ENCODE data around the gene ADAM12. TPM values are rescaled to one million over a fixed set of nuclear protein-coding genes. Genes with fewer than 3 reads are reported as not detected.

Gene ADAM12
- total and polyA plus RNA-seq, 2 of the 13 experiments (the other 11 are each of a cell fraction or from before 2014, with no cell fraction given), result not detected

DNA sequence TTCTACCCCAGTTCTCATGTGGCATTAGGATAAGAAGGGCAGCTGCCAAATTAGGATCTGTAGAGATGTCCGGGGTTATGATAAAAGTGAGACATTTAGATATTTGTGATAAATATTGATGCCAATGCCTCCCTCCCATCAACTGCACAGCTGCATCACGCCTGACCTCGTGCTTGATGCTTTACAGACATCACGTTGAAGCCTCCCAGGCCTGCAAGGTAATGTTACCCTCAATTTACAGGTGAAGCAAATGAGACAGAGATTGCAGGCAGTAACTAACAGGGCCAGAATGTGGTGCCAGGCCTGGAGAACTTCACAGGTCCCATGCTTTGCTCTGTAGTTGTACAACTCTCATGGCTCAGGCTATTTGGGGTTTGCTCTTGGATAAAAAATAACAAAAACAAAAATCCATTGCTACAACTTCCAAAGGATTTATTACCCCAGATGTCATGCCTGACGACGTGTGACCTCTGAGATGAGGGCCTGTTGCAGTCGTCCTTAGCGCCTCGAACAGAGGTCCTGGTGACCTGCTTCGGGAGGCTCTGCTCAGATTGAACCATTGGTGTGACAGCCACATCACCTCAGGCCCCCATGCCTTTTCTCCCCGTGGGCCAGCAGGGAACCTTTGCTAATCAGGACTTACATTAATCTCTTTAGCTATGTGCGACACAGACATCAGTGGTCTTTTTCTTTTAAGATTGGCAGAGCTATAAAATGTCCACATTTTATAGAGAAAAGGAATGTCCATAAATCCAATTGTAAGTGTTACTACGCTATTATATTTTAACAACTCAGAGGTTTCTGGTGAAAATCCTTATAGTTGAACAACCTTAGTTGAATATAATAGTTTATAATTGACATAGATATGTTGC lies 169.3 kb downstream of the ADAM12 start:
- Histone ChIP-seq H3K4me2 (ENCODE audit: low read depth, low read length) (no peak overlapping the region), H3K9me3 (ENCODE audit: low read length) (no peaks in the 10 kb centered on the region), H3K4me1 (ENCODE audit: insufficient read depth, low read length) (no peaks in the 10 kb centered on the region), H3K36me3 (replicated peaks in 1 of 2; ENCODE audit: control insufficient read depth in 1 of 2, insufficient read depth in 2 of 2, low read length in 2 of 2) (no peaks in the 10 kb centered on the region), H3K27ac (ENCODE audit: extremely low read length, insufficient read depth, low read length) (no peak overlapping the region), H3K27me3 (ENCODE audit: control insufficient read depth in 1 of 2, insufficient read depth in 2 of 2, low read length in 2 of 2) (peaks cover 3 to 14% of the 10 kb centered on the region in 2 experiments; a peak in 3 of 5 replicates), H4K20me1 (ENCODE audit: insufficient read depth, low read length) (no peaks in the 10 kb centered on the region), H3K79me2 (ENCODE audit: insufficient read depth, low read length) (no peaks in the 10 kb centered on the region), H2AFZ (ENCODE audit: low read length) (no peak overlapping the region), H3K9ac (ENCODE audit: insufficient read depth, low read depth, low read length) (no peak overlapping the region), H3K4me3 (replicated peaks in 1 of 3; ENCODE audit: insufficient read depth in 1 of 3, low read depth in 2 of 3, low read length in 3 of 3) (no peak overlapping the region)
- no TSS peak for BruUV-seq (replicated peaks)
- no peak for FAIRE-seq
- in situ Hi-C loops (cut with HindIII; ENCODE audit: extremely low pct_ligation_motif_present, low pct_unique_long_range_greater_than_20kb) (no loop called here), intact Hi-C loops (cut with micrococcal nuclease; ENCODE audit: unreplicated experiment) (no loop called here)
- CTCF ChIA-PET (ENCODE audit: low intra/inter-chr PET ratio, low total read pairs), result no interaction called here
- WGBS (ENCODE audit: low lambda C conversion rate), result 0% methylated on average over 9 of the region's 13 CpGs
- POLR2A ChIA-PET, result no interaction called here
- no peak for ATAC-seq
- TF ChIP-seq, protein P1, sequence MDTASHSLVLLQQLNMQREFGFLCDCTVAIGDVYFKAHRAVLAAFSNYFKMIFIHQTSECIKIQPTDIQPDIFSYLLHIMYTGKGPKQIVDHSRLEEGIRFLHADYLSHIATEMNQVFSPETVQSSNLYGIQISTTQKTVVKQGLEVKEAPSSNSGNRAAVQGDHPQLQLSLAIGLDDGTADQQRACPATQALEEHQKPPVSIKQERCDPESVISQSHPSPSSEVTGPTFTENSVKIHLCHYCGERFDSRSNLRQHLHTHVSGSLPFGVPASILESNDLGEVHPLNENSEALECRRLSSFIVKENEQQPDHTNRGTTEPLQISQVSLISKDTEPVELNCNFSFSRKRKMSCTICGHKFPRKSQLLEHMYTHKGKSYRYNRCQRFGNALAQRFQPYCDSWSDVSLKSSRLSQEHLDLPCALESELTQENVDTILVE (CRISPR knock-in tag; IDR thresholded peaks at IDR 0.05), result no peak
- TF ChIP-seq RELA (CRISPR knock-in tag; IDR thresholded peaks at IDR 0.05) (no peak), ZNF264 (CRISPR knock-in tag; IDR thresholded peaks at IDR 0.05) (no peak), MEF2D (CRISPR knock-in tag; IDR thresholded peaks at IDR 0.05) (no peak), ZNF674 (CRISPR knock-in tag; IDR thresholded peaks at IDR 0.05; ENCODE audit: low read depth) (no peak), ZC3H4 (CRISPR knock-in tag; IDR thresholded peaks at IDR 0.05; ENCODE audit: borderline replicate concordance) (no peak), ZNF101 (CRISPR knock-in tag; IDR thresholded peaks at IDR 0.05; ENCODE audit: borderline replicate concordance, low read depth) (no peak)
- TF ChIP-seq, protein P2, sequence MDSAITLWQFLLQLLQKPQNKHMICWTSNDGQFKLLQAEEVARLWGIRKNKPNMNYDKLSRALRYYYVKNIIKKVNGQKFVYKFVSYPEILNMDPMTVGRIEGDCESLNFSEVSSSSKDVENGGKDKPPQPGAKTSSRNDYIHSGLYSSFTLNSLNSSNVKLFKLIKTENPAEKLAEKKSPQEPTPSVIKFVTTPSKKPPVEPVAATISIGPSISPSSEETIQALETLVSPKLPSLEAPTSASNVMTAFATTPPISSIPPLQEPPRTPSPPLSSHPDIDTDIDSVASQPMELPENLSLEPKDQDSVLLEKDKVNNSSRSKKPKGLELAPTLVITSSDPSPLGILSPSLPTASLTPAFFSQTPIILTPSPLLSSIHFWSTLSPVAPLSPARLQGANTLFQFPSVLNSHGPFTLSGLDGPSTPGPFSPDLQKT (CRISPR knock-in tag; IDR thresholded peaks at IDR 0.05; ENCODE audit: borderline replicate concordance), result no peak
- no peak for DNase-seq (ENCODE audit: low spot score)
